Smooth muscle cell (in vitro differentiated cells): ENCODE results near the gene PPFIBP1. TPM values are rescaled to one million over a fixed set of nuclear protein-coding genes. Genes with fewer than 3 reads are reported as not detected.
"Not testable (repeated sequence)": the region's sequence is repeated elsewhere in the genome, so short reads cannot be mapped to it uniquely, and the experiment has no call there.

Source experiments
- DNase-seq: peaks from one replicate; lab custom pipeline; 2025; ENCODE audit not compliant: unreplicated experiment; lab: John Stamatoyannopoulos, UW
- H2AFZ ChIP-seq: fragments of 200-600 bp; sonication (generic); 2 replicates; pipeline ENCODE4 v1.6.0; 2016; ENCODE audit warnings: antibody characterized with exemption, low read depth, mild to moderate bottlenecking
- H3F3A ChIP-seq: fragments of 200-600 bp; sonication (generic); 2 replicates; pipeline ENCODE4 v1.6.0; 2017; ENCODE audit warnings: antibody characterized with exemption, low read depth
- H3K27ac ChIP-seq: fragments of 200-600 bp; sonication (generic); 2 replicates; pipeline ENCODE4 v1.5.1; 2016; ENCODE audit warnings: low read depth, mild to moderate bottlenecking
- H3K27me3 ChIP-seq: fragments of 200-600 bp; sonication (generic); 2 replicates; pipeline ENCODE4 v1.6.1; 2016; ENCODE audit warnings: low read depth, mild to moderate bottlenecking
- H3K36me3 ChIP-seq: fragments of 200-600 bp; sonication (generic); 2 replicates; pipeline ENCODE4 v1.5.1; 2016; ENCODE audit warnings: low read depth
- H3K4me1 ChIP-seq: fragments of 200-600 bp; sonication (generic); 2 replicates; pipeline ENCODE4 v1.5.1; 2016; ENCODE audit warnings: low read depth
- H3K4me2 ChIP-seq: fragments of 200-600 bp; sonication (generic); 2 replicates; pipeline ENCODE4 v1.6.0; 2016; ENCODE audit warnings: mild to moderate bottlenecking
- H3K4me3 ChIP-seq: fragments of 200-600 bp; sonication (generic); 2 replicates; pipeline ENCODE4 v1.5.1; 2016; ENCODE audit warnings: mild to moderate bottlenecking
- H3K79me2 ChIP-seq: fragments of 200-600 bp; sonication (generic); 2 replicates; pipeline ENCODE4 v1.6.0; 2016; ENCODE audit warnings: low read depth, mild to moderate bottlenecking
- H3K9ac ChIP-seq: fragments of 200-600 bp; sonication (generic); 2 replicates; pipeline ENCODE4 v1.6.0; 2016; ENCODE audit warnings: low read depth
- H3K9me3 ChIP-seq: fragments of 200-600 bp; sonication (generic); replicated peaks from 2 replicates; pipeline ENCODE4 v1.5.1; 2016; ENCODE audit warnings: low read depth
- H4K20me1 ChIP-seq: fragments of 200-600 bp; sonication (generic); 2 replicates; pipeline ENCODE4 v1.6.0; 2016; ENCODE audit warnings: low read depth
- WGBS: methylation state at CpG from one replicate; pipeline ENCODE4 v1.1.7; 2016; ENCODE audit warnings: low lambda C conversion rate; 5-methylcytosine and 5-hydroxymethylcytosine counted together
- polyA plus RNA-seq: library from polyadenylated mRNA; unstranded; fragments of >200 nt; fragmentation: Nextera tagmentation; extraction: Ambion mirVana; gene quantifications from 2 replicates; pipeline ENCODE4 v1.2.1, GENCODE V29; 2016
- total RNA-seq: library from RNA; depleted of rRNA; stranded (reverse); fragments of >200 nt; gene quantifications from 2 replicates; pipeline ENCODE4 v1.2.3, GENCODE V29; 2014
- TF ChIP-seq, protein P1 (sequence below): fragments of 200-600 bp; sonication (generic); IDR thresholded peaks from 2 replicates; pipeline ENCODE4 v1.5.1; 2017; ENCODE audit warnings: borderline replicate concordance, mild to moderate bottlenecking, antibody characterized with exemption; ENCODE audit not compliant: insufficient read depth, poor library complexity, severe bottlenecking

PPFIBP1 gene
- total and polyA plus RNA-seq, 2 experiments from 2014 or later = 45.7 to 150 TPM

- no peak for DNase-seq
- 100% methylated on average over 1 of the region's 1 CpG for WGBS
- no peaks in the 10 kb centered on the region for H3K4me1 ChIP-seq
- no peaks in the 10 kb centered on the region for H3K9me3 ChIP-seq
- H3K9ac ChIP-seq = no peak overlapping the region
- no peaks in the 10 kb centered on the region for H4K20me1 ChIP-seq
- no peaks in the 10 kb centered on the region for H3K27me3 ChIP-seq
- peak overlapping the region; percentile 29 for H3K27ac ChIP-seq
- no peak overlapping the region for H3K4me3 ChIP-seq
- H3F3A ChIP-seq = peaks cover 3% of the 10 kb centered on the region
- TF ChIP-seq, protein P1, sequence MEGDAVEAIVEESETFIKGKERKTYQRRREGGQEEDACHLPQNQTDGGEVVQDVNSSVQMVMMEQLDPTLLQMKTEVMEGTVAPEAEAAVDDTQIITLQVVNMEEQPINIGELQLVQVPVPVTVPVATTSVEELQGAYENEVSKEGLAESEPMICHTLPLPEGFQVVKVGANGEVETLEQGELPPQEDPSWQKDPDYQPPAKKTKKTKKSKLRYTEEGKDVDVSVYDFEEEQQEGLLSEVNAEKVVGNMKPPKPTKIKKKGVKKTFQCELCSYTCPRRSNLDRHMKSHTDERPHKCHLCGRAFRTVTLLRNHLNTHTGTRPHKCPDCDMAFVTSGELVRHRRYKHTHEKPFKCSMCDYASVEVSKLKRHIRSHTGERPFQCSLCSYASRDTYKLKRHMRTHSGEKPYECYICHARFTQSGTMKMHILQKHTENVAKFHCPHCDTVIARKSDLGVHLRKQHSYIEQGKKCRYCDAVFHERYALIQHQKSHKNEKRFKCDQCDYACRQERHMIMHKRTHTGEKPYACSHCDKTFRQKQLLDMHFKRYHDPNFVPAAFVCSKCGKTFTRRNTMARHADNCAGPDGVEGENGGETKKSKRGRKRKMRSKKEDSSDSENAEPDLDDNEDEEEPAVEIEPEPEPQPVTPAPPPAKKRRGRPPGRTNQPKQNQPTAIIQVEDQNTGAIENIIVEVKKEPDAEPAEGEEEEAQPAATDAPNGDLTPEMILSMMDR = no peak
- H2AFZ ChIP-seq = no peak overlapping the region
- no peak overlapping the region for H3K4me2 ChIP-seq
- H3K79me2 ChIP-seq = no peaks in the 10 kb centered on the region
- H3K36me3 ChIP-seq = peaks cover 7% of the 10 kb centered on the region
Observed at GRCh38 chr12:27651201-27651600, 127.2 kb downstream of the PPFIBP1 start.

GRCh38 chr12:27652174-27652763, 128.3 kb downstream of the PPFIBP1 start:
- Histone ChIP-seq H4K20me1 (no peaks in the 10 kb centered on the region), H3K4me1 (no peaks in the 10 kb centered on the region), H3F3A (peaks cover 3% of the 10 kb centered on the region), H3K4me2 (no peak overlapping the region), H3K27ac (no peak overlapping the region), H3K36me3 (peaks cover 17% of the 10 kb centered on the region), H3K79me2 (no peaks in the 10 kb centered on the region), H3K9me3 (no peaks in the 10 kb centered on the region), H3K27me3 (no peaks in the 10 kb centered on the region), H3K4me3 (no peak overlapping the region), H3K9ac (no peak overlapping the region), H2AFZ (no peak overlapping the region)
- WGBS = 63% methylated on average over 1 of the region's 1 CpG
- DNase-seq = no peak
- TF ChIP-seq, protein P1 = peak; percentile 91

DNA sequence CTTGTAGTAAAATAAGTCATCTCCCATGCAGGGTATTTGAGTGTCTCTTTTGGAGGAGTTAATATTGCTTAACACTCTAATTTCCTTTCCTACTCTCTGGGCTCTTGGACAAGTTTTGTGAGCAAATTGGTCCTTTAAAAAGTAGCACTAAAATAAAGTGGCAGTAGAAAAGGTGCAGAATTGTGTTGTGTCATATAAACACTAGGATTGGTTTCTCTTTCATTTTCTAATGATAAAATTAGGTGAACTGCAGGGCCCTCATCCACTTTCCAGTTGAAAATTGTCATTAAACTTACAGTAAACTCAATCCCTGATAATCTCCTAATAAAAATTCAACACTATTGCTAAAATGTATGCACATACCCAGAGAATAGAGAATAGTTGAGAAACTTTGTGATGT, 129.7 kb downstream of the PPFIBP1 start:
- Histone ChIP-seq H3K27ac (no peak overlapping the region), H3K36me3 (peaks cover 22% of the 10 kb centered on the region), H3K9ac (no peak overlapping the region), H3K79me2 (no peaks in the 10 kb centered on the region), H3F3A (peaks cover 3% of the 10 kb centered on the region), H3K9me3 (no peaks in the 10 kb centered on the region), H3K4me2 (no peak overlapping the region), H3K4me1 (no peaks in the 10 kb centered on the region), H3K27me3 (no peaks in the 10 kb centered on the region), H2AFZ (no peak overlapping the region), H3K4me3 (no peak overlapping the region), H4K20me1 (no peaks in the 10 kb centered on the region)
- DNase-seq = no peak
- TF ChIP-seq, protein P1 = no peak

GRCh38 chr12:27655476-27655875, 131.5 kb downstream of the PPFIBP1 start:
- not testable (repeated sequence) for H3K4me3 ChIP-seq, H3K9me3 ChIP-seq, H3K27ac ChIP-seq, H3K4me1 ChIP-seq, H4K20me1 ChIP-seq, H2AFZ ChIP-seq, H3K4me2 ChIP-seq, H3K9ac ChIP-seq, H3K79me2 ChIP-seq, H3K27me3 ChIP-seq, H3F3A ChIP-seq, DNase-seq
- whole genome bisulfite sequencing = 92% methylated on average over 3 of the region's 3 CpGs
- H3K36me3 ChIP-seq = peaks cover 17% of the 10 kb centered on the region
